HG03520 (cell line): Measurements from ENCODE around the gene DST.

ENCODE experiments used
- ATAC-seq: cut with Tn5 transposase; IDR thresholded peaks from one replicate; pipeline ENCODE4 v1.9.1; 2021; ENCODE audit warnings: mild to moderate bottlenecking, moderate library complexity; ENCODE audit not compliant: unreplicated experiment

The DST gene

GRCh38 chr6:56539527-56540105, 103.1 kb downstream of the DST start:
- no peak for ATAC-seq

DNA sequence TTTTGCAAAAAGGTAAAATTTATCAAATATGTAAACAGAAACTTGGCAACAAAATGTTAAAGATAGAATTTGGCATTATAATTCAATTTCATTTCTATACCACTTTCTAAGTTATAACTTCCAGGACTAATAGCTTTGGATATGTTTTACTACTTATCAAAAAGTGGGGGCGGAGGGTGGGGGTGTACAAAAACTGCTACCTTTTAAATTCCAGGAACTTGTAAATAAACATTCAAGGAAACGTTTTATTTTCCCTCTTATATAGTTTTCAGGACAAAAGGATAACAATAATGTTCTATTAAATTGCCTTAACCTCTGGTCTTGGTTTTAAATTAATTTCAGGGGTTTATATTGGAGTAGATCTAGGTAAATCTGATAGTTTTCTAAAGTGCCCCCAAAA, 103.8 kb downstream of the DST start:
- no peak for ATAC-seq

- no peak for ATAC-seq
These were observed 105.4 kb downstream of the DST start for GRCh38 chr6:56537223-56537770.

- no peak for ATAC-seq
These were observed 106.2 kb downstream of the DST start for GRCh38 chr6:56536536-56536935.

DNA sequence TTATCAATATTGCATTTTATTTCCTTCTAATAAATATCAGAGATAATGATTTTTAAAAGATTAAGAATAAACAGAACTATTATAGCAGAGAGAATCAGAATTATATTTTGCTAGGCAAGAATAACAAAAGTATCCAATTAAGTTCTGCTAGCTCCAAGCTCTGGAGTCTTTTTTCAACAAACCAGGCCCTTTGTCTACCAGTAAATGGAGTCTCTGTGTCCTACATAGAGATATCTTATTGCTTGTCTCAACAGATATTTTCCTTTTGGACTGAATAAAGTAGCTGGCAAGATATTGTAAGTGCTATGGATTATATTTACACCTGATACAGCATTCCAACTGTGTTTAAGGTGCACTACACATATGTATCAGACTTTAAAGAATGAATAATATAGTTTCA, 107.1 kb downstream of the DST start:
- ATAC-seq = no peak

DNA sequence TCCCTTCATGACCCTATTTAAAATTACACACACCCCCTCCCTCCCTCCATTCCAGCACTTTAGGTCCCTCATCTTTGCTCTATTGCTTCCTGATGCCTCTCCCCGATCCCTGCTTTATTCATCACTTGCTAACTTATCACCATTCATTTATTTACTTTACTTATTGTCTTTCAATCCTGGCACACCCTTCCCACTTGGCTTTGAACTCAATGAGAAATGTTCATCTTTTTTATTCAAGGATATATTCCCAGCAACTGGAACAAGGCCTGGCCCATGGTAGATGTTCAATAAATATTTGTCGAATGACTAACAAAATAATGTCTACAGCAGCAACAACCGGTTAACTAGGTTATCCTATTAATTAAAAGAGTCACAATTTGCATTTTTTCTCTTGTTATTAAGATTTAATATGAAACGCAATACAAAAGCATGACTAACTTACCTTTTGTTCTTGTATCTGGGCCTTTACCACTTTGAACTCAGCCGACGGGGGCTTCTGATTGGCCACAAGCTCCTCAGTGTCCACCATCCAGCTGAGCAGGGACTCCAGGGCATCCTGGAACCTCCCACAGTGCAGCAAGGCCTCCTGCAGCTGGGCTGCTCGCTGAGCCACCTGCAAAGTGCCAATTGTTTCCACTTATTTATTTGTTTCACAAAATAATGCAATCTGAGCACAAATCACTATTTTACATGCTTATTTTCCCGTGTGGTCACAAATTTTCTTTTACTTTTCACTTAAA, 107.8 kb downstream of the DST start:
- no peak for ATAC-seq

DNA sequence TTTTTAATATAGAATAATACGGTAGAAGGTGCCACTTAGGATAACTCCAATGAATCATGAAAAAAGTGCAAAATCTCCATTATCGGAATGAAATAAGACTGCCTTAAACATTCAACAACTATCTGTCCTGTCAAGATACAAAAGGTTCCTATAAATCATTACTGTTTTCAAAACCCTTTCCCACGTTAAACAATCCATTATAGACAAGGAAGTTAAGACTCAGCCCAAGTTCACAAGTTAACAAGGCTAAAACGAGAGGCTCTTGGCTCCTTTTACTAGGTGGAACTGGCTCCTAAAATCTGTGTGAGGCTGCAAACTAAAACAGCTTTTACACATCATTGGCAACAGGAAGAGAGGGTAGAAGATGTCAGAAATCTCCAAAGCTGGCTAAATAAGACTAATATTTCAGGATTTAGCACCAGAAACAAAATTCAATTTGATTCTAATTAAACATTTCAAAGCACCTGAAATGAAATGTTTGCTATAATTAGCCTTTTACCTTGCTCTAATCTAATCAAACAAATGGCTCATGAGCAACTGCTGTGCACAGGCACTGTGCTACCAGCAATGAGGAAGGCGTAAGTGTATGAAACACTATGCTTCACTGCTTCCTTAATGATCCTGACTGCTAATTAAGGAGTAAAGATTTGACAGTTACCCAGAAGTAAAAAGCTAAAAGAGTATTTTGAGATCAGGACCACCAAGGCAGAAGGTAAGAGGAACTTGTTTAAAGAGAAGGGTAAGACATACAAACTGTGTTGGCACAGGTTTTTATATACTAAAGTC, 109.7 kb downstream of the DST start:
- ATAC-seq = no peak

GRCh38 chr6:56531839-56532595, 110.7 kb downstream of the DST start:
- ATAC-seq = no peak

GRCh38 chr6:56529594-56530191, 113.0 kb downstream of the DST start:
- no peak for ATAC-seq

DNA sequence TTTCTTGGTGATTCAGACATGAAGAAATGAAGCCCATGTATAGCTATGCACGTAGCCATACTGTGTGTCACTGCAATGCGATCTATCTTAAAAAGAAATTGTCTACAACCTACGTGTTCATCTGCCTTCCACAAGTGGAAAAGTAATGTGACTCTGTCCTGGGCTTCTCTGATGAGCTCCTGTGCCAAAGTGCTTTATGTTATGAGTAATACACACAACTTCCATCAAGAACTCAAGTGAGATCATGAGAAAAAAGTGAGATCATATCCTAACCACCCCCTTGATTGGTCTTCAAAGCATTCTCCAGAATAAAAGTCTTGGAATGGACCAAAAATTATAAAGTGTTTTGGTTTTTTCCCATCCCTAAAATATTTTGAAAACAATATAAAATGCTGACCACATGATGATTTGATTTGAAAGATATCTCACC, 114.3 kb downstream of the DST start:
- no peak for ATAC-seq

- ATAC-seq = no peak
These were observed 114.8 kb downstream of the DST start for GRCh38 chr6:56527934-56528333.

DNA sequence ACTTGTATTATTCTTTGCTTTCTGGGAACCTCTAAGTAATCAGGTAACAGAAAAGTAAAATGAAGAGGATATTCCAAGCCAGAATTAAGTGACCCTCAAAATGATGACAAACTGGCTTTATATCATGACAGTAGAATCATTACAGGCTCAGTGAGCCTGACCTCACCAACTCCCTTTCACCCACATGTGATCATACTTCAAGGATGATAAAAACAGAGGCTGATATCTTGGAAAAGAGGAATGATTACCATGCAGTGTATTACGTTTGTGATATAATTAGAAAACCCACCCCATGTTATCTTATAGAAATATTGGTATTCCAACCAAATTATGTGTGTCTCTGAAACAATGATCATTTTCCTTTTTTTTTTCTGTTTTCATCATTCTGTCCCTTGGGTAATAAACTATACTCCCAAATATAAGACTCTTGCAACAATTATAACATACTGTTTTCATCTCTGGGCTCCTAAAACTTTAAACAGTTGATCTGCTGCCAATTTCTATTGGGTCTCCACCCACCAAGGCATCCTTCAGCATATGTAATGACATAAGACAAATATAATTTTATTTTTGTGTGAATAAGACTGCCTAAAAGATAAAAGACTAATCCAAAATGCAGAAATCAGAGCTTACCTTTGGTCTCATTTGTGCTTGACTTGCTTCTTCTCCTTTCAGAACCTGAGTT, 115.7 kb downstream of the DST start:
- no peak for ATAC-seq

DNA sequence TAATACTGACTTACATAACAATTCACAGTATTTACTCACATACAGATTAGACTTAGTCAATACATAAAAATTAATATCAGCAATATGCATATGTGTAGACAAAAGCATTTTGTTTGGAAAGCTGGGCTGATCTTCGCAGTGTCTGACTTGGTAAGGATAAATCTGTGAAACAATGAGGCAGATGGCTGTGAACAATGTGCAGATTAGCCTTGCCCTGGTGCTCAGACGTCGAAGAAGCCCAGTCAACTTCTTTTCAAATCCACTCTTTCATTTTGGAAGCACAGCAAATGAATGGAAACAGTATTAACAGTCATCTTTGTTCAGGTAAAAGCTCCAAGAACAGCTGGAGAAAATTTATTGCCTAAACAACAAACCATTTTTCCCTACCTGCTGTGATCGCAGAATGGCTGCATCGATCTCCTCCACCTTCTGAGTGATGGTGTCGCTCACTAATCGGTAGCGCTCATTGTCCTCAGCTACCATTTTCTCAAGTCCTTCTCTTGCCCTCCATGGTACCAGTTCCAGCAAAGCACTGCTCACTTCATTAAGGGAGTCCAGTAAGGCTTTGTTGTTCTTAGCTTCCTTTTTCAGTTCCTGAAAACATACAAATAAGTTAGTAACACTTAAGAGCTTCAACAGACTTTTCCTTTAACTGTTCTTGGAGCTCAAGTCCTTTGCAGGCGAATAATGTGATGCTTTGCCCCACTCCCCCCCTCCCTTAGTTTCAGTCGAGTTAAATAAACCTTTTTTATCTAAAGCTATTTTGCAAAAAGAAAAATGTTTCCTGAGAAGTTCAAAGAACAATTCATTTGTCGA, 116.5 kb downstream of the DST start:
- ATAC-seq = no peak

DNA sequence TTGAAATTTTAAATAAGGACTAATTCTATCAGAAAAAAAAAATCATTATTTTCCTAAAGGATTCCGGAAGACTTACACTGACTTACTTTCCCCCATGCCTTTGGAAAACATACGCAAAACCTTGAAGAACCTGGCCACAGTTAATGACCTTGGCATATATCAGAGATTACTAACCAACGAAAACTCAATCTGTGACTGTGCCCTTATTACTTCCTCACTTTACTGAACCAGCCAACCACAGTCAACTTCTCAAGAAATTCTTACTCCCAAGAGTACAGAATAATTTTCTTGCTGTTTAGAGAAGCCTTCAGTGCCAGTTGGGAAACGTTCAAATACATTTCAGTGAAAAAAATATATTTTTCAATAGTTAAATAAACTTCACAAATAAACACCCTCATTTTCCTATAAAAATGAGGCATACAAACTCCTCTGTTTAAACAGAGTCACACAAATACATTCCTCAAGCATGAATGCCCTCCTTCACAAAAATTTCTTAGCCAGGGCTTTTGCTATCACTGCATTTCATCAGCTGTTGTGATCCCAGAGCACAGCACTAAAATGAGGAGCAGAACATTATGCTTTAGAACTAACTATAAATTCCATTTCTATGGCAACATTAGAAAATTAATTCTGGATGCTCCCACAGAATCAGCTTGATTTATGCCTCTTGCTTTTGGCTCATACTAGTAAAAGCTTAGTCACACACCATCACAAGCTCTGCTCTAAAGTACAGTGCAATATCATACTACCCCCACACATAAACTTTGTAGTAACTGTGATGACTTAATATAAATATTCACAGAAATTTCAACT, 117.6 kb downstream of the DST start:
- no peak for ATAC-seq

GRCh38 chr6:56522495-56523270, 120.0 kb downstream of the DST start:
- ATAC-seq = no peak

DNA sequence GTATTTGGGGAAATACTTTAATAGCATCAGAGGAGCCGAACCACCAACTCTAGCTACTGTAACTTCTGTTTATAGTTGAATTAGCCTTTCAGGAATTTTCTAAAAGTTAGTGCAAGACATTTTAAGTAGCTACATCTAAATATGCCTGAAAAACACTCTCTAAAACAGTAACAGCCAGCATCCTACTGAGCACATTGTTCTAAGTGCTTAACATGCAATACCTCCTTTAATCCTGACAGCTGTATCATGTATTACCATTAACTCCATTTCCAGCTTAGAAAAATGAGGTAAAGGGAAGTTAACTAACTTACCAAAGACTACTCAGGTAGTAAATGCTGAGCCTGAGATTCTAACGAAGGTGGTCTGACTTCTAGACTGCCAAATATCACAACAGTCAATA, 120.7 kb downstream of the DST start:
- no peak for ATAC-seq

GRCh38 chr6:56521454-56521853, 121.2 kb downstream of the DST start:
- no peak for ATAC-seq

GRCh38 chr6:56520218-56520617, 122.5 kb downstream of the DST start:
- no peak for ATAC-seq
